ENCODE measurements around the gene PAIP2B. TPM values are rescaled to one million over a fixed set of nuclear protein-coding genes. Genes with fewer than 3 reads are reported as not detected.

PAIP2B gene
- total RNA-seq, 1 donor from 2014 or later: 10.8 TPM

DNA sequence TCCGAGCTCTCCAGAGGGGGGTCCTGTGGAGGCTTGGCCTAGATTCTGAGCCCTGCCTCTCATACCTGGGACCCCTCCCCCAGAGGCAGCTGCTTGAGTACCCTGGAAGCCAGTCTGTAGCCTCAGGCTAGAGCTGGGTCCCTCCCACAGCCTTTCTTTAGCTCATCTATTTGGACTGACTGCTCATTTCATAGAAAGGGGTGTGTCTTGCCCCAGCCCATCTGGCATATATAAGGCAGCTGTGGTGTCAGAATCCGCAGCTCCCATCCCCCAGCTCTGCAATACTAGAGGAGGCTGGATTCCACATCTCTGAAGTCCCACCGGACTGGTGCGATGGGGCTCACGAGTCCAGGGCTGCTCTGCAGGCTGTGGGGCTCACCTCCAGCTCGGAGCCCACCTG, 70.3 kb downstream of the PAIP2B start:
- TF ChIP-seq, protein P1, sequence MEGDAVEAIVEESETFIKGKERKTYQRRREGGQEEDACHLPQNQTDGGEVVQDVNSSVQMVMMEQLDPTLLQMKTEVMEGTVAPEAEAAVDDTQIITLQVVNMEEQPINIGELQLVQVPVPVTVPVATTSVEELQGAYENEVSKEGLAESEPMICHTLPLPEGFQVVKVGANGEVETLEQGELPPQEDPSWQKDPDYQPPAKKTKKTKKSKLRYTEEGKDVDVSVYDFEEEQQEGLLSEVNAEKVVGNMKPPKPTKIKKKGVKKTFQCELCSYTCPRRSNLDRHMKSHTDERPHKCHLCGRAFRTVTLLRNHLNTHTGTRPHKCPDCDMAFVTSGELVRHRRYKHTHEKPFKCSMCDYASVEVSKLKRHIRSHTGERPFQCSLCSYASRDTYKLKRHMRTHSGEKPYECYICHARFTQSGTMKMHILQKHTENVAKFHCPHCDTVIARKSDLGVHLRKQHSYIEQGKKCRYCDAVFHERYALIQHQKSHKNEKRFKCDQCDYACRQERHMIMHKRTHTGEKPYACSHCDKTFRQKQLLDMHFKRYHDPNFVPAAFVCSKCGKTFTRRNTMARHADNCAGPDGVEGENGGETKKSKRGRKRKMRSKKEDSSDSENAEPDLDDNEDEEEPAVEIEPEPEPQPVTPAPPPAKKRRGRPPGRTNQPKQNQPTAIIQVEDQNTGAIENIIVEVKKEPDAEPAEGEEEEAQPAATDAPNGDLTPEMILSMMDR (IDR thresholded peaks at IDR 0.05; ENCODE audit: unreplicated experiment): no peak
- H3K36me3 Mint-ChIP-seq: no peaks in the 10 kb centered on the region
- DNase-seq (ENCODE audit: low spot score in 2 of 2, unreplicated experiment in 2 of 2): no peak

DNA sequence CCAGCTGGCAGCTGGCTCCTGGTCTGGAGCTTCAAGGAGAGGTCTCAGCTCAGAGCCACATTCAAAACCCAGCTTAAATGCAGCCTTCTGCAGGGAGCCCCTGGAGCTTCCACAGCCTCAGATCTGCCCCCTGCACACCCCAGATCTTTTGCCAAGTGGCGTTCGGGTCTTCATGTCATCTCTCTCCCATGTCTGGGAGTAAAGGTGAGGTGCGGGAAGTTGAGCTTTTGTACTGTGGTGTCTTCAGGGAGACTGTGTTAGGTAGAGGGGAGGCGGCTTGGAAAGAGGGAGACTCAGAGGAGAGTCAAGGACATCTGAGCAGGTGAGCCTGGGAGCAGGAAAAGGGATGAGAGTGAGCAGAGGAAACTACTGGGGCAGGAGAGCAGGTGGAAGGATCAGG, 71.1 kb downstream of the PAIP2B start:
- Mint-ChIP-seq H3K4me3 (no peak overlapping the region), H3K9me3 (no peaks in the 10 kb centered on the region), H3K36me3 (no peaks in the 10 kb centered on the region), H3K4me1 (peaks cover 6% of the 10 kb centered on the region), H3K27ac (no peak overlapping the region), H3K27me3 (ENCODE audit: low read depth) (peaks cover 29% of the 10 kb centered on the region)
- no peak for DNase-seq (ENCODE audit: low spot score in 2 of 2, unreplicated experiment in 2 of 2)
- TF ChIP-seq, protein P1 (IDR thresholded peaks at IDR 0.05; ENCODE audit: unreplicated experiment): no peak

More for the DNA sequence above, 70.3 kb downstream of the PAIP2B start:
- Mint-ChIP-seq H3K9me3 (no peaks in the 10 kb centered on the region), H3K27ac (no peak overlapping the region), H3K4me3 (no peak overlapping the region), H3K4me1 (peaks cover 6% of the 10 kb centered on the region), H3K27me3 (ENCODE audit: low read depth) (peaks cover 29% of the 10 kb centered on the region)

DNA sequence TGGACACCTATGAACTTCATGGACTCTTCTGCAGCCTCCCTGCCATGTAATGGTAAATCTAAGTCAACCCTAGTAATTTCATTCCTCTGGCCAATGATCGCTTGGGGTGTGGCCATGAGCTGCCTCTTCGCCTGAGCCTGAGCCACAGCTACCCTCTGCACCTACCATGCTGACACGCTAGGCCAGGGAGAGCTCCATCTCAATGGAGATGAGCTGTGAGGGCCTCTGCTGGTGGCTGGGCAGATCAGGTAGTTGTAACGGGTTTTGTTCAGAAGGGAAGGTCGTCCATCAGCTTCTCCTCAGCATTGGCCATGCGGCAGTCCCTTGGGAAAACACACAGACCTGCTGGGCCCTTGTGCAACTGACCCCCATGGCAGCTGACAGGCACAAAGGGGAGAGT, 72.1 kb downstream of the PAIP2B start:
- TF ChIP-seq, protein P1 (IDR thresholded peaks at IDR 0.05; ENCODE audit: unreplicated experiment): no peak
- Mint-ChIP-seq H3K27ac (no peak overlapping the region), H3K36me3 (peaks cover 4% of the 10 kb centered on the region), H3K4me1 (peaks cover 6% of the 10 kb centered on the region), H3K9me3 (no peaks in the 10 kb centered on the region), H3K27me3 (ENCODE audit: low read depth) (peaks cover 27% of the 10 kb centered on the region), H3K4me3 (no peak overlapping the region)
- DNase-seq (ENCODE audit: low spot score in 2 of 2, unreplicated experiment in 2 of 2): no peak

DNA sequence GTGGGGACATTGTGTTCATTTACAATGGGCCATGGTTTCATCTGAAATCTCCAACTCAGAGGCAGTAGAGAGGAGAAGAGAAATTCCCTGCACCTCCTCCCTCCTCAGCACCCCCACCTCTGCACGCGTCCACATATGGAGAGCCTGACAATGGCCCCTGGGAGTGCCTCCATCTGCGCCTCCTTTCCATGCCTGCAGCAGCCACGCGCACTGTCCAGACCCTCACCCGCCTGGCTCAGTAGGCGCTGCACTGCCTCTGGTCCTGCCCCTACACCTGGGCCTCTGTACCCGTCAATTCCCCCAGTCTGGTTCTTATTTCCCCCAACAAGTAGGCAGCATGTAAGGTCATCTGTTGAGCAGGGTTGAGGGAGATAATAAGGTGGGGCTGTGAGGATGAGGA, 72.6 kb downstream of the PAIP2B start:
- no peaks in the 10 kb centered on the region for H3K9me3 Mint-ChIP-seq
- peaks cover 6% of the 10 kb centered on the region for H3K4me1 Mint-ChIP-seq
- H3K27me3 Mint-ChIP-seq (ENCODE audit: low read depth): peaks cover 25% of the 10 kb centered on the region
- no peak for DNase-seq (ENCODE audit: low spot score in 2 of 2, unreplicated experiment in 2 of 2)
- no peak overlapping the region for H3K27ac Mint-ChIP-seq
- TF ChIP-seq, protein P1 (IDR thresholded peaks at IDR 0.05; ENCODE audit: unreplicated experiment): no peak
- H3K4me3 Mint-ChIP-seq: no peak overlapping the region
- H3K36me3 Mint-ChIP-seq: peaks cover 4% of the 10 kb centered on the region

DNA sequence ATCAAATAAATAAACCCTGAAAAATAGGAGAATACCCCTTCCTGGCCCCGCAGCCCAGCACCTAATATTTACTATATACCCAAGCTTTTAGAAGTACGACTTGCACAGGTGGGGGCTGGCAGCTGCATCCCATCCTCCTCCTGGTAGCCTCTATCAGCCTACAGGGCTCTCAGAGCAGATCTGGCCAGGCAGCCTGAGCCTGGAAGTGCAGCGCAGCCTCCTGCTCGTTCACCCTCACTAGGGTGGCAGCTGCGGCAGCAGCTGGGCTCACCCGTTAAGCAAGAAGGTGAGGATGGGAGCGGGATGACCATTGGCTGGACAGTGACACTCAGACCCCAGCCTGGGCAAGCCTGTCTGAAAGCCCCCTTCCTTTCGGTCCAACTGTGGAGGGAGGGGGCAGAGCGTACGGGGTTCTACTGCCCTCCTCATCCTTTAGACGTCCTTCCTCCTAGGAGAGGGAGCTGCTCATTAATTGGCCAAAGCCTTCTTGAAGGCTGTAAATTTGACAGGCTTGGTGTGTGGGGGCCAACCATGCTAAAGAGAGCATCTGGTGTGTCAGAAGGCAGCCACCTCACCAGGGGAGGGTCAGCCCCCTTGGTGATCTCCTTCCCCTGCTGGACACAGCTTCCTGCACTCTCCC, 73.2 kb downstream of the PAIP2B start:
- Mint-ChIP-seq H3K4me1 (peaks cover 6% of the 10 kb centered on the region), H3K27ac (no peak overlapping the region), H3K9me3 (no peaks in the 10 kb centered on the region), H3K27me3 (ENCODE audit: low read depth) (peaks cover 25% of the 10 kb centered on the region), H3K36me3 (peaks cover 4% of the 10 kb centered on the region), H3K4me3 (no peak overlapping the region)
- no peak for DNase-seq (ENCODE audit: low spot score in 2 of 2, unreplicated experiment in 2 of 2)
- TF ChIP-seq, protein P1 (IDR thresholded peaks at IDR 0.05; ENCODE audit: unreplicated experiment): no peak
